C4-2B (cell line): ENCODE results near the gene TRHDE.

Experiments used
- ZFX ChIP-seq: fragments of 450-650 bp; IDR thresholded peaks from 2 replicates; pipeline ENCODE4 v1.6.1; 2017
- TF ChIP-seq, protein P1 (sequence below): fragments of 450-650 bp; conservative IDR thresholded peaks from 2 replicates; pipeline ENCODE4 v1.5.1; 2017; ENCODE audit warnings: mild to moderate bottlenecking

- TF ChIP-seq, protein P1, sequence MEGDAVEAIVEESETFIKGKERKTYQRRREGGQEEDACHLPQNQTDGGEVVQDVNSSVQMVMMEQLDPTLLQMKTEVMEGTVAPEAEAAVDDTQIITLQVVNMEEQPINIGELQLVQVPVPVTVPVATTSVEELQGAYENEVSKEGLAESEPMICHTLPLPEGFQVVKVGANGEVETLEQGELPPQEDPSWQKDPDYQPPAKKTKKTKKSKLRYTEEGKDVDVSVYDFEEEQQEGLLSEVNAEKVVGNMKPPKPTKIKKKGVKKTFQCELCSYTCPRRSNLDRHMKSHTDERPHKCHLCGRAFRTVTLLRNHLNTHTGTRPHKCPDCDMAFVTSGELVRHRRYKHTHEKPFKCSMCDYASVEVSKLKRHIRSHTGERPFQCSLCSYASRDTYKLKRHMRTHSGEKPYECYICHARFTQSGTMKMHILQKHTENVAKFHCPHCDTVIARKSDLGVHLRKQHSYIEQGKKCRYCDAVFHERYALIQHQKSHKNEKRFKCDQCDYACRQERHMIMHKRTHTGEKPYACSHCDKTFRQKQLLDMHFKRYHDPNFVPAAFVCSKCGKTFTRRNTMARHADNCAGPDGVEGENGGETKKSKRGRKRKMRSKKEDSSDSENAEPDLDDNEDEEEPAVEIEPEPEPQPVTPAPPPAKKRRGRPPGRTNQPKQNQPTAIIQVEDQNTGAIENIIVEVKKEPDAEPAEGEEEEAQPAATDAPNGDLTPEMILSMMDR = no peak
- TF ChIP-seq ZFX = no peak
Observed at GRCh38 chr12:72499244-72499643, 227.1 kb downstream of the TRHDE start.
